H9 (cell line): ENCODE measurements around the gene MACROD1. TPM values are rescaled to one million over a fixed set of nuclear protein-coding genes. Genes with fewer than 3 reads are reported as not detected.

Experiments used
- DNase-seq: peaks from one replicate; pipeline ENCODE4 v3.0.0-alpha.2; 2017
- H2AFZ ChIP-seq: one replicate; pipeline ENCODE4 v1.6.1; 2013; ENCODE audit warnings: mild to moderate bottlenecking, low read length, control low read depth, moderate library complexity
- H2AK5ac ChIP-seq: 2 replicates; pipeline ENCODE4 v1.6.1; 2013; ENCODE audit warnings: low read length, control low read depth, mixed read lengths; ENCODE audit not compliant: insufficient read length
- H2BK120ac ChIP-seq: one replicate; pipeline ENCODE4 v1.6.1; 2013; ENCODE audit warnings: low read depth, mild to moderate bottlenecking, low read length, control low read depth, inconsistent platforms; ENCODE audit not compliant: poor library complexity, severe bottlenecking
- H2BK12ac ChIP-seq: 2 replicates; pipeline ENCODE4 v1.6.1; 2013; ENCODE audit warnings: low read length, control low read depth, mixed read lengths, low read depth; ENCODE audit not compliant: insufficient read length
- H2BK15ac ChIP-seq: 2 replicates; pipeline ENCODE4 v1.6.1; 2013; ENCODE audit warnings: low read depth, low read length, control low read depth
- H2BK20ac ChIP-seq: one replicate; pipeline ENCODE4 v1.6.1; 2013; ENCODE audit warnings: low read depth, mild to moderate bottlenecking, low read length, control low read depth, inconsistent platforms; ENCODE audit not compliant: poor library complexity, severe bottlenecking
- H2BK5ac ChIP-seq: 2 replicates; pipeline ENCODE4 v1.6.1; 2013; ENCODE audit warnings: low read length, control low read depth, mixed read lengths; ENCODE audit not compliant: insufficient read length
- H3K14ac ChIP-seq: 2 replicates; pipeline ENCODE4 v1.6.1; 2013; ENCODE audit warnings: low read length, control low read depth; ENCODE audit not compliant: insufficient read depth
- H3K18ac ChIP-seq: 2 replicates; pipeline ENCODE4 v1.6.1; 2013; ENCODE audit warnings: low read depth, mild to moderate bottlenecking, mixed read lengths, low read length, control low read depth; ENCODE audit not compliant: insufficient read length
- H3K23ac ChIP-seq: 2 replicates; pipeline ENCODE4 v1.6.1; 2013; ENCODE audit warnings: low read length, control low read depth, mixed read lengths, low read depth; ENCODE audit not compliant: insufficient read length
- H3K23me2 ChIP-seq: 2 replicates; pipeline ENCODE4 v1.6.1; 2013; ENCODE audit warnings: low read depth, mild to moderate bottlenecking, mixed read lengths, low read length, control low read depth; ENCODE audit not compliant: insufficient read length, poor library complexity, severe bottlenecking
- H3K27ac ChIP-seq: 2 replicates; pipeline ENCODE4 v1.5.1; 2013; ENCODE audit warnings: low read length, control low read depth, mixed read lengths, low read depth; ENCODE audit not compliant: insufficient read length
- H3K27me3 ChIP-seq: 2 replicates; pipeline ENCODE4 v1.6.1; 2013; ENCODE audit warnings: low read length, control low read depth, inconsistent platforms; ENCODE audit not compliant: insufficient read depth
- H3K4ac ChIP-seq: 2 replicates; pipeline ENCODE4 v1.6.1; 2013; ENCODE audit warnings: low read depth, mild to moderate bottlenecking, control low read depth, inconsistent platforms, low read length, moderate library complexity
- H3K4me1 ChIP-seq: 2 replicates; pipeline ENCODE4 v1.6.1; 2013; ENCODE audit warnings: low read length, control low read depth, inconsistent platforms; ENCODE audit not compliant: insufficient read depth
- H3K4me2 ChIP-seq: 2 replicates; pipeline ENCODE4 v1.6.1; 2013; ENCODE audit warnings: low read length, control low read depth, mixed read lengths; ENCODE audit not compliant: insufficient read length, insufficient read depth
- H3K56ac ChIP-seq: 2 replicates; pipeline ENCODE4 v1.6.1; 2013; ENCODE audit warnings: low read depth, mild to moderate bottlenecking, mixed read lengths, low read length, control low read depth; ENCODE audit not compliant: insufficient read length
- H3K79me1 ChIP-seq: 2 replicates; pipeline ENCODE4 v1.6.1; 2013; ENCODE audit warnings: low read depth, mild to moderate bottlenecking, moderate library complexity, low read length, control low read depth, inconsistent platforms; ENCODE audit not compliant: insufficient read depth, poor library complexity, severe bottlenecking
- H3K79me2 ChIP-seq: 2 replicates; pipeline ENCODE4 v1.6.1; 2013; ENCODE audit warnings: low read length, control low read depth, inconsistent platforms; ENCODE audit not compliant: insufficient read depth
- H3K9ac ChIP-seq: 2 replicates; pipeline ENCODE4 v1.6.1; 2013; ENCODE audit warnings: low read length, control low read depth, mixed read lengths; ENCODE audit not compliant: insufficient read length; ENCODE audit errors: extremely low read depth
- H3K9me3 ChIP-seq: one replicate; pipeline ENCODE4 v1.6.1; 2013; ENCODE audit warnings: low read depth, low read length, inconsistent platforms; ENCODE audit not compliant: control insufficient read depth
- H3T11ph ChIP-seq: one replicate; pipeline ENCODE4 v1.6.1; 2013; ENCODE audit warnings: mild to moderate bottlenecking, low read length, control low read depth, inconsistent platforms
- H4K20me1 ChIP-seq: one replicate; pipeline ENCODE4 v1.6.1; 2013; ENCODE audit not compliant: control insufficient read depth, insufficient read length, insufficient read depth
- H4K5ac ChIP-seq: 2 replicates; pipeline ENCODE4 v1.6.1; 2013; ENCODE audit warnings: low read depth, mild to moderate bottlenecking, mixed read lengths, low read length, control low read depth; ENCODE audit not compliant: insufficient read length
- H4K8ac ChIP-seq: replicated peaks from 2 replicates; pipeline ENCODE4 v1.6.1; 2013; ENCODE audit warnings: low read length, control low read depth, mixed read lengths, low read depth; ENCODE audit not compliant: insufficient read length
- H4K91ac ChIP-seq: 2 replicates; pipeline ENCODE4 v1.6.1; 2013; ENCODE audit warnings: low read depth, mild to moderate bottlenecking, moderate library complexity, mixed read lengths, low read length, control low read depth; ENCODE audit not compliant: insufficient read length
- H3K27ac Mint-ChIP-seq, 3 experiments: 2 replicates in 2 of 3; 3 replicates in 1 of 3; pipeline ENCODE4 v1.8.0; 2020 to 2021; ENCODE audit warnings: mixed read lengths in 3 of 3, mild to moderate bottlenecking in 1 of 3, moderate library complexity in 1 of 3
- H3K27me3 Mint-ChIP-seq: 2 replicates; pipeline ENCODE4 v1.8.0; 2021; ENCODE audit warnings: low read depth, mild to moderate bottlenecking, moderate library complexity, mixed read lengths
- H3K36me3 Mint-ChIP-seq, 3 experiments: 2 replicates in 2 of 3; 3 replicates in 1 of 3; pipeline ENCODE4 v1.8.0; 2020 to 2021; ENCODE audit warnings: low read depth in 3 of 3, mixed read lengths in 3 of 3; ENCODE audit not compliant: insufficient read depth in 1 of 3
- H3K4me1 Mint-ChIP-seq, 2 experiments: 2 replicates each; pipeline ENCODE4 v1.8.0; 2020; ENCODE audit warnings: mixed read lengths in 2 of 2
- H3K4me3 Mint-ChIP-seq, 2 experiments: 2 replicates in 1 of 2; 3 replicates in 1 of 2; pipeline ENCODE4 v1.8.0; 2020 to 2021; ENCODE audit warnings: mild to moderate bottlenecking in 2 of 2, mixed read lengths in 2 of 2, moderate library complexity in 1 of 2
- H3K9me3 Mint-ChIP-seq, 2 experiments: 2 replicates in 1 of 2; 3 replicates in 1 of 2; pipeline ENCODE4 v1.8.0; 2020; ENCODE audit warnings: mild to moderate bottlenecking in 2 of 2, mixed read lengths in 2 of 2, moderate library complexity in 1 of 2
- CTCF ChIP-seq: fragments of 200-600 bp; sonication (generic); conservative IDR thresholded peaks from 3 replicates; pipeline ENCODE4 v1.8.0; 2021; ENCODE audit warnings: antibody characterized with exemption, mild to moderate bottlenecking
- WGBS: extraction: QIAGEN DNeasy Blood & Tissue Kit; methylation state at CpG from one replicate; pipeline ENCODE4 v1.1.7; 2013; ENCODE audit warnings: missing lambda C conversion rate, low lambda C conversion rate, mixed read lengths; ENCODE audit not compliant: insufficient read length; ENCODE audit errors: extremely low coverage; 5-methylcytosine and 5-hydroxymethylcytosine counted together
- total RNA-seq: library from RNA; stranded (reverse); gene quantifications from 2 replicates; pipeline ENCODE4 v1.2.1, GENCODE V29; 2021

The MACROD1 gene
- total RNA-seq, 1 experiment from 2014 or later, result 21.2 TPM

DNA sequence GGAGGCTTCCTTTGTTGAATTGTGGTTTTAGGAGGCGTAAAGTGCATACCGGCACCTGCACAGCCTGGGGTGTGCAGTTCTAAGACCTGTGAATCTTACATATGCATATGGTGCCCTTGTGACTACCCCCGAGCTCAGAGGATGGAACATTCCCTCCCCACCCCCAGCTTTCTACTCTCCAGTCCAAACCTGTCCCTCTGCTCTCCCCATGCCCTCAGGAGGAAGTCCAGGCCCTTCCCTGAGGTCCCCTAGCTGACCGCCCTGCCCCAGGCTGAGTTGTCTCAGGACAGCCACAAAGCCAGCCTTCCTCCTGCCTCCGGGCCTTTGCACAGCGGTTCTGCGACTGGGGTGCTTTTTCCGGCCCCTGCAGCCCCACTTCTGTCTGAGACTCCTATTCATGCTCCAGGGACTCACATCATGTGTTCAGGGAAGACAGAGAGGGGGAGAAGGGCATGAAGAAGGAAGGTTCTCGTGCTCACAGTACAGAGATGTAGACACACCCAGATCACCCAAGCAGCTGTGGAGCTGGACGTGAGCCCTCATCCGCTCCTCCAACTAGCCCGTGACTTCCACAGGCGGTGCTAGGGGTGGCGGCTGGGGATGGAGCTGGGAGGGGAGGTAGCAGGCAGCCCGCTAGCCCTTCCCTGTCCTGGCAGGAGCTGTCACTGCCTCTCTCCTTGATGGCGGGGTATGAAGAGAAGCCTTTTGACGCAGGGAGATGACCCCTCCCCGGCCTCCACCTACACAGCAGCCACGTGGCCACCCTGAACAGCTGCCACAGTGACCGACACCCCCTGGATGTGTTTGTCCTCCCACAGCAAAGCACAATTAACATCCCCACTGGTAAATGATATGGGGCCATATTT is 79.4 kb downstream of the MACROD1 start:
- peaks cover 6 to 30% of the 10 kb centered on the region in 2 experiments for H3K4me1 Mint-ChIP-seq
- Histone ChIP-seq H3K23ac (no peak overlapping the region), H3K4me2 (no peak overlapping the region), H3K18ac (no peak overlapping the region), H3K56ac (no peak overlapping the region), H4K20me1 (no peaks in the 10 kb centered on the region), H3K27ac (no peak overlapping the region), H3K9ac (no peak overlapping the region), H3K4ac (no peak overlapping the region), H2BK15ac (no peak overlapping the region), H2BK5ac (no peak overlapping the region), H4K91ac (no peak overlapping the region), H3K79me1 (no peaks in the 10 kb centered on the region), H2BK12ac (no peak overlapping the region), H2AK5ac (no peak overlapping the region), H3K9me3 (no peaks in the 10 kb centered on the region), H2BK20ac (no peak overlapping the region), H2AFZ (no peak overlapping the region), H3K14ac (no peak overlapping the region; the same call in 1 of the 2 replicates), H3T11ph (no peak overlapping the region), H3K79me2 (no peaks in the 10 kb centered on the region), H3K27me3 (no peaks in the 10 kb centered on the region; the same call in 1 of the 2 replicates), H3K4me1 (no peaks in the 10 kb centered on the region), H3K23me2 (no peaks in the 10 kb centered on the region), H2BK120ac (no peak overlapping the region), H4K8ac (no peak overlapping the region), H4K5ac (no peak overlapping the region)
- H3K4me3 Mint-ChIP-seq, result no peak overlapping the region
- peaks cover 53% of the 10 kb centered on the region for H3K27me3 Mint-ChIP-seq
- WGBS, result no CpG with 5 or more reads among the region's 20 CpGs
- no peak for TF ChIP-seq CTCF
- DNase-seq, result no peak
- H3K36me3 Mint-ChIP-seq, result no peaks in the 10 kb centered on the region
- H3K9me3 Mint-ChIP-seq, result no peaks in the 10 kb centered on the region
- H3K27ac Mint-ChIP-seq, result peak overlapping the region in 1 of 3 experiments; percentile 45; a peak in 2 of 7 replicates
